ENCODE results near the gene EEF1A2.

DNA sequence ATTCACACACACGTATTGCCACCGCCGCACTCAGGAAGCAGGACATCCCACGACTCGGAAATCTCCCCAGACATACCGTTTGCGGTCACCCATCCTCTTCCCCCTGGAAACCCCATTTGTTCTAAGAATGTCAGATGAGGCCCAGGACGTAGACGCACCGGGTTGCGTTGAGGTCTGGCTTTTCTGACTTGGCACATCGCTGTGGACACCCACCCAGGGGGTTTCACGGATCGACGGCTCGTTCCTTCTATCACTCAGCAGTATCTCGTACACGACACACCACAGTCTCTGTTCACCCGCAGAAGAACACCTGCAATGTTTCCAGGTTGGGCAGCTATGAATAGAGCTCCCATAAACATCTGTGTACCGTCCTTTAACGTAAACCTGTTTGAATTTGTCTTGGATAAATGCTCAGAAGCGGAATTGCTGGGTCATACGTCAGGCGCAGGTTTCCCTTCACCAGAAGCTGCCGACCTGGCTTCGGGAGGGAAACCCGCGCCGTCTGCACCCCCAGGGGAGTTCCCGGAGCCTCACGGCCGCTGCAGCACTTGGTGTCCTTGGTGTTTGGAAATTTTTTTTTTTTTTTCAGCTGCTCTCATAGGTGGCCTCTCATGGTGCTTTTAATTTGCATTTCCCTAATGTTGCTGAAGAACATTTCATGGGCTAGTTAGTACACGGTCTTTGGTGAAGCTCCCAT is 9.3 kb upstream of the EEF1A2 start:
- TF ChIP-seq, protein P1, sequence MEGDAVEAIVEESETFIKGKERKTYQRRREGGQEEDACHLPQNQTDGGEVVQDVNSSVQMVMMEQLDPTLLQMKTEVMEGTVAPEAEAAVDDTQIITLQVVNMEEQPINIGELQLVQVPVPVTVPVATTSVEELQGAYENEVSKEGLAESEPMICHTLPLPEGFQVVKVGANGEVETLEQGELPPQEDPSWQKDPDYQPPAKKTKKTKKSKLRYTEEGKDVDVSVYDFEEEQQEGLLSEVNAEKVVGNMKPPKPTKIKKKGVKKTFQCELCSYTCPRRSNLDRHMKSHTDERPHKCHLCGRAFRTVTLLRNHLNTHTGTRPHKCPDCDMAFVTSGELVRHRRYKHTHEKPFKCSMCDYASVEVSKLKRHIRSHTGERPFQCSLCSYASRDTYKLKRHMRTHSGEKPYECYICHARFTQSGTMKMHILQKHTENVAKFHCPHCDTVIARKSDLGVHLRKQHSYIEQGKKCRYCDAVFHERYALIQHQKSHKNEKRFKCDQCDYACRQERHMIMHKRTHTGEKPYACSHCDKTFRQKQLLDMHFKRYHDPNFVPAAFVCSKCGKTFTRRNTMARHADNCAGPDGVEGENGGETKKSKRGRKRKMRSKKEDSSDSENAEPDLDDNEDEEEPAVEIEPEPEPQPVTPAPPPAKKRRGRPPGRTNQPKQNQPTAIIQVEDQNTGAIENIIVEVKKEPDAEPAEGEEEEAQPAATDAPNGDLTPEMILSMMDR (IDR thresholded peaks at IDR 0.05) = no peak
- no peak for TF ChIP-seq ZFX (IDR thresholded peaks at IDR 0.05; ENCODE audit: borderline replicate concordance)

Measured in 22Rv1 (cell line).